DMS114 treated with DMSO at 0.1 percent for 48 hours (cell line): Measurements from ENCODE around the gene ALCAM.
"Not testable (repeated sequence)": the region's sequence is repeated elsewhere in the genome, so short reads cannot be mapped to it uniquely, and the experiment has no call there.

Experiments
- DNase-seq: peaks from one replicate; lab custom pipeline; 2025; ENCODE audit not compliant: unreplicated experiment; lab: John Stamatoyannopoulos, UW

Gene ALCAM

DNA sequence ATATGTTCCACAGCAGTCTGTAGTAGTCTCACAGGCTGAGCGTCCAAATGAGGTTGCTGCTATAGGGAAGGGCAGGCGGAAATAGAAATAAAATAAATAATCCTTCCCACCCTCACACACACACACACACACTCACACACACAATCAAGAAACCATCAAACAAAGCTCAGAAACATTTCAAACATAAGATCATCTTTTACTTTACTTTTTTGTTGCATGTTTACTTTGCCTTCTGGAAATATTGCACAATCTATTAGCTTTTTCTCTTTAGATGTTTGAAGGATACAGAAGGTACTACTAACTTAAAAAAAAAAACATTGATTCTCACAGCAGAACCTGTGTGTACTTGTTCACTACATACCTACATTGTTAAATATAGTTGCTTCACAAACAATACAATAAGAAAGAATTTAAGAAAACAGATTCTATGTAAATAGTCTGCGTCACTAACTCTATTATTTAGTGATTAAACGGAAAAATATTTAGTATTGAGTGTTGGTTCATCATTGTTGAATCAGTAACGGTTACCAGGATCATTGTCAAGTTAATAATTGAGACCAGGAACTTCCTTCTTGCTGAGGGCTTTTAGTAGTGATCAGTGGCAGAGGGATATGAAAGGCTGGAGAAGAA, 20.5 kb downstream of the ALCAM start:
- DNase-seq = no peak

DNA sequence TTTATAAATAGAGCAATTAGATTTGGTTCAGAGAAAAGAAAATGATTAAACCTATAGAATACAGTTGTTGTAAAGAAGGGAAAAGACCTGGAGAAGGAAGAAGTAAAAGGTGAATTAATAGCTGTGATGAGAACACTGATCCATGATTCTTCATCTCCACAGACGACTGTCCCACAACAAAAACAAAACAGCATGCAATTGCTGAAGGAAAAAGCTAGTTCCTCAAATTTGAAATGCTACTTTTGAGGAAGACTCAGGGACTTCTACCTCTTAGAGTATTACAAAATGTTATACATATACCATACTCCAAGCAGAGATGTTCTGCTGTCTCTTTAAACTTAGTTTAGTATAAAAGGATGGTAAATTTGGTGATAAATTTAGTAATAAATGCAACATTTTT, 21.5 kb downstream of the ALCAM start:
- no peak for DNase-seq

DNA sequence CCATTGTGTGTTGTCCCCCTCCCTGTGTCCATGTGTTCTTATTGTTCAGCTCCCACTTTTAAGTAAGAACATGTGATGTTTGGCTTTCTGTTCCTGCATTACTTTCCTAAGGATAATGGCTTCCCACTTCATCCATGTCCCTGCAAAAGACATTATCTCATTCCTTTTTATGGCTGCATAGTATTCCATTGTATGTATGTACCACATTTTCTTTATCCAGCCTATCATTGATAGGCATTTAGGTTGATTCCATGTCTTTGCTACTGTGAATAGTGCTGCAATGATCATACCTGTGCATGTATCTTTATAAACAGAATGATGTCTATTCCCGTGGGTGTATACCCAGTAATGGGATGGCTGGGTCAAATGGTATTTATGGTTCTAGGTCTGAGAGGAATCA, 23.1 kb downstream of the ALCAM start:
- not testable (repeated sequence) for DNase-seq

DNA sequence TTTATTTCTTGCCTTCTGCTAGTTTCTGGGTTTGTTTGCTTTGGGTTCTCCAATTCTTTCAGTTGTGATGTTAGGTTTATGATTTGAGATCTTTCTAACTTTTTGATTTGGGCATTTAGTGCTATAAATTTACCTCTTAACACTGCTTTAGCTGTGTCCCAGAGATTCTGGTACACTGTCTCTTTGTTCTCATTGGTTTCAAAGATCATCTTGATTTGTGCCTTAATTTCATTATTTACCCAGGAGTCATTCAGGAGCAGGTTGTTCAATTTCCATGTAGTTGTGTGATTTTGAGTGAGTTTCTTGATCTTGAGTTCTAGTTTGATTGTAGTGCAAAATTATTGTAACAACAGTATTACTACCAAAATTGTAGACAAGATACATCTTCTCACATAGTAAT, 25.9 kb downstream of the ALCAM start:
- not testable (repeated sequence) for DNase-seq

DNA sequence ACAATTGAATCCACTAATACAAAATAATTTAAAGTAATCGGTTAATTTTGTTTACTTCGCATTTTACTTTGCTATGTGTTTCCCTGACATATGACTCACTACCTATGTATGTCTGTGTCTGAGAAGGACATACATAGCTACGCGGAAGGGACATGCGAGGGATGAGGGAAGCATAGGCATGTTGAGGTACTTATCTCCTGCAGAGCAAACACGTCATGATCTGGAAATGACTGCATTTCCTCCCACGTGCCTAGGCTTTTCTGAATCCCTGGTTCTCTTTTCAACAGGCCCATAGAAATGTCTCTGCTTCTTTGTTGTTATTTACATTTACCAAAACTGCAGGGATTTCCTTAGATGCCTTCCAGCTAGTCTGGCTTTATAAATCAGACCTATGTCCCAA, 27.5 kb downstream of the ALCAM start:
- DNase-seq = no peak

DNA sequence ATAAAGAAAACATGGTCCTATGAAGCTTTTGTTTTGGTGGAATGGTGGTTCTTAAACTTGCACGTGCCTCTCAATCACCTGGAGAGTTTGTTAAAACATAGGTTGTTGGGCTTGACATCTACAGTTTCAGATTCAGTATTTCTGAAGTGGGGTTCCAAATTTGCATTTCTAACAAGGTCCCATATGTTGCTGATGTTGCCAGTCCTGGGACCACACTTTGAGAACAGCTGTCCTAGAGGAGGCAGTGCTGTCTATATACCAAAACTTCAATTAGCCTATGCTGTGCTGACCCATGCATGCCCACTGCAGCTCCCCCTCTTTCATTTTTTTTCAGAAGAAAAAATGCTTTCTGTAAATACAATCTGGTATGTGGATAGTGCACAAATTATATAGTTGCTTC, 31.3 kb downstream of the ALCAM start:
- no peak for DNase-seq

DNA sequence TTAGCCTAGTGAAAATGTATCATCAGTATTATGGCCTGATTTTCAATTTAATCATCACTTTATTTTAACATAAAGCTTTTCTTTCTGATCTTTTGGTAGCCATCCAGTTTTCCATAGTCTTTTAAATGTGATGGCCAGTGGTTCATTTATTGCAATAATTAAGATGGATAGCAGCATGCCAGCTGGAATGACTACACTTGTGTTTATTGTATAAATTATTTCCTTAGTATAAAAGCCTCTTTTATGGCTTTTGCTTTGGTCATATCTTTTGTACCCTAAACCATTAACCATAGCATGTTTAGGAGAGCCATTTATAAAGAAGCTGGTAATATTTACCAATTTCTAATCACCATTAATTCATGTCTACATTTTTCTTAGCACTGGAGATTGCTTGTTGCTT, 31.7 kb downstream of the ALCAM start:
- DNase-seq = no peak

DNA sequence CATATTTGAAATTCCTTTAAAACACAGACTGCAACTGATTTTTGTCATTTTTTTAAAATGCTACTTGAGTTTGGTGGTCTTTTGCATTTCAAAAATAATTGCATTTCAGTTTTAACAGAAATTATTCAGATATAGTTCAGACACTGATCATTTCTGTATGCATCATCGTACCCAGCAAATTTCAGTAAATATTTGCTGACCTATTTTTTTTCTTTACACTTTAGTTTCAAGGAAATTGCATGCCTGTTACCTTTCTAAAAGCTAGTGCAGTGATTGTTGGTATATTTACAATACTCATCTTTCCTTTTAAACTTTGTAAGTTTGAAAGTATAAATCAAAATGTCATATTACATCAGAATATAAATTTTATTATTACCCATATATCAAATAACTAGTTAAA, 32.4 kb downstream of the ALCAM start:
- no peak for DNase-seq

DNA sequence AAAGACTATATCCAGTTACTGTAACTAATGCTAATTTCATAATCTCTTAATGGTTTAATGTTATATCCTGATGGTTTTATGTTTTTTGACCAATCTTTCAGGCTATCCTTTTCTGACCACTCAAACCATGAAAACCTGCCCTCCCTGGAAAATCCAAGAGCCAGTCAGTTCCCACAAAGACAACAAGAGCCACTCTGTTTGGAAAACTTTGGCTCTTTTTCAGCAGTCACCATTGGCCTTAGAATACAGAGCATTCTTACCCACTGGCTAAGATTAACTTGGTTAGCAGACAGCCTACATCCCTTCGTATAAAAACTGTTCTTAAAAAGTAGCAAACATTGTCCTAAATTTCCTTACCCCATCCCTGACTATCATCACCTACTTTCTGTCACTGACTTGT, 32.9 kb downstream of the ALCAM start:
- no peak for DNase-seq

DNA sequence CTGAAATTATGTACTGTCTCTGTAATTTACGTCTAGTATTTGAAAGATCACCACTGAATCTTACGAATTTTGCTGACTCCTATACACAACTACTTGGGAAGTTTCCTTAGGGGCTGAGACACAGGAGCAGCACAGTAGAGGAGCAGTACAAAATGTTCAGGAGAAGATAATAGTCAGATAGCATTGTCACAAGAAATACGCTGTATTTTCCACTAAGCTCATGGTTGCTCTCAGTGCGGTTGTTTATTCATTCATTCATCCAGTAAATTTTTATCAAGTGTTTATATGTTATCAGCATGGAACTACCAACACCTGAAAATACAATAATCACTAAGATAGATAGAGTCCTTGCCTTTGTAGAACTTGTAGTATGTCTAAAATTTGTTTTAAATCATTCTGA, 34.5 kb downstream of the ALCAM start:
- DNase-seq = no peak

DNA sequence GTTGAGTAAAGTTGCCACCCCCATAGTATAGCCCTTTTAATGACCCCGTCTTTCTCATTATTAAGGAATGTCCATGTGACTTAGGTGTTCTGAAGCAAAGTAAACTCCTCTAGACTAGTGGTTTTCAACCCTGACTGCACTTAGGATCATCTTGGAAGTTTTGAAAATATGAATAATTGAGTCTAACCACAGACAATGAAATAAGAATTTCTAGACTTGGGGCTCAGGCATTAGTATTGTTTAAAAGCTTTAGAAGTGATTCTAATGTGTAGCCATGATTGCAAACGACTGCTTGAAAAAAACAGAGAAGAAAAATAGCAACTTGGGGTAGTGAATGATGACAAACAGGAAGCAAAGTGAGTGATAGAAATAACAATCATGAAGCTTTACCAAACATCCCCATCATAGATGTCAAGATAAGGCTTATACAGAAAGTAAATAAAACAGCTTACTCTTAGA, 35.0 kb downstream of the ALCAM start:
- no peak for DNase-seq

DNA sequence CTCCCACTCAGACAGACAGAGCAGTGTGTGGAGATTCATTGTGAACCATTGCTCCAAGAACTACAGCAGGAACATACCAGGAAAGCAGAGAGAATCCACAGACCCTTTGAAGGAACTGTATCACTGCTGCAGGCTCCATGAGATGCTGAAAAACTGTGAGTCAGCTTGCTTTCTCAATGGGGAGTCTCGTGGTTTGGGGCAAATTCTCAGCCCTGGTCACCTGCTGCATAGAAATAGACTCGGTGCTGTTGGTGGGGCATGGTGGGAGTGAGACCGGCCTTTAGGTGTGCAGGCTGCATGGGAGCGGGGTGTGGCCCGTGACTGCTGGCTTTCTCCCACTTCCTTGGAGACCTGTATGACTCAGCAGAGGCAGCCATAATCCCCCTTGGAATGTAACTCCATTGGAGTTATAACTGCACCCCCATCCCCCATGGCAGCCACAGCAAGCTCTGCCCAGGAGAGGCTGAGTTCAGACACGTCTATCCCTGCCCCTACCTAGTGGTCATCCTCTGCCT, 35.6 kb downstream of the ALCAM start:
- no peak for DNase-seq

DNA sequence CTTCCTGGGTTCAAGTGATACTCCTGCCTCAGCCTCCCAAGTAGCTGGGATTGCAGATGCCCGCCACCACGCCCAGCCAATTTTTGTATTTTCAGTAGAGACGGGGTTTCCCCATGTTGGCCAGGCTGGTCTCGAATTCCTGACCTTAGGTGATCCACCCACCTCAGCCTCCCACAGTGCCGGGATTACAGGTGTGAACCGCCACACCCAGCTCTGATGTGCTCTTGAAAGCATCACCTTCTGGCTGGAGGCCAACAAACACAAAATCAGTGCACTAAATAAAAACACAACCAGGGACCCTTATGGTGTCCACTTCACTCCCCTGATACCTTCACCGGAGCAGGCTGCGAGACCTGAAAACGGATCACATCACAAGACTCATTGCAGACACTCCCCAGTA, 36.3 kb downstream of the ALCAM start:
- not testable (repeated sequence) for DNase-seq

DNA sequence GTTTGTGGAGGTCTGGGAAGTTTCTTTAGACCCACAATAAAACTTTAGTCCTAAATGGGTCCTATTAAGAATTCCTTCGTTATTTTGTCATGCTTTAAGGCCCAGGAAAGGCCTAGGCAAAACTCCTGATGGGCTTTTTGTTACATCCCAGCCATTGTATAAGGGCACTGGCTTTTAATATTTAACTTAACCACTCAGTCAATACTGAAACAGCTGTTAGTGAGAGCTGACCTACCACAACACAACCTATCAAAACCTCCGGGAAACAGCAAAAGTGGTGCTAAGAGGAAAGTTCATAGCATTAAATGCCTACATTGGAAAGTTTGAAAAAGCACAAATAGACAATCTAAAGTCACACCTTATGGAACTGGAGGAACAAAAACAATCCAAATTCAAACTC, 39.6 kb downstream of the ALCAM start:
- DNase-seq = no peak

DNA sequence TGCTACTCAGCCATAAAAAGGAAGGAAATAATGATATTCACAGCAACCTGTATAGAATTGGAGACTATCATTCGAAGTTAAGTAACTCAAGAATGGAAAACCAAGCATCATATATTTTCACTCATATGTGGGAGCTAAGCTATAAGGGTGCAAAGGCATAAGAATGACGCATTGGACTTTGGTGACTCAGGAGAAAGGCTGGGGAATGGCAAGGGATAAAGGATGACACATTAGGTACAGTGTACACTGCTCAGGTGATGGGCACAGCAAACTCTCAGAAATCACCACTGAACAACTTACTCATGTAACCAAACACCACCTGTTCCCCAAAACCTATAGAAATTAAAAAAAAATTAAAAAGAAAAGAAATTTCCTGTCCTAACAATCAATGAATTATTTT, 42.7 kb downstream of the ALCAM start:
- DNase-seq = no peak

DNA sequence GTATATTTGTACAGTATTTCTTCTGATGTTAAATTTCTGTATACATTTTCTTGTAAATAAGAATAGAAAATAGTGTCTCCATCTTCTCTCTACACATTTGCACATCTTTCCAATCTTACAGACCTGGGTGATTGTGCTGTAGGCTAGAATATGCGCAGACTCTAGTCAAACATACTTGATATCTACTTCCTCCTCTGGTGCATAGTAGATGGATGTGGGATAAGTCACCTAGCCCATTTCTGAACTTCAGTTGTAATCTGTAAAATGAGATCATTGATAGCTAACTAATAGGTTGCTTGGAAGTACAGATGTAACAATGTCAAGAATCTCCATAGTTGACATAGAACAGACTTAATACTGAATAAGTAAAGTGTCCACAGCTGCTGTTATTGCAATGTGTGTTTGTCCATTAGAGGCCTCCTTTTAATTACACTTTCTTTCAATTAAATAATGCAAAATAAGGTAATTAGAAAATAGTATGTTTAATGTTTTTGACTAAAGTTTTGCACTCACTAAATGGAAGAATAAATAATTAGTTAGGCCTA, 46.7 kb downstream of the ALCAM start:
- DNase-seq = no peak

DNA sequence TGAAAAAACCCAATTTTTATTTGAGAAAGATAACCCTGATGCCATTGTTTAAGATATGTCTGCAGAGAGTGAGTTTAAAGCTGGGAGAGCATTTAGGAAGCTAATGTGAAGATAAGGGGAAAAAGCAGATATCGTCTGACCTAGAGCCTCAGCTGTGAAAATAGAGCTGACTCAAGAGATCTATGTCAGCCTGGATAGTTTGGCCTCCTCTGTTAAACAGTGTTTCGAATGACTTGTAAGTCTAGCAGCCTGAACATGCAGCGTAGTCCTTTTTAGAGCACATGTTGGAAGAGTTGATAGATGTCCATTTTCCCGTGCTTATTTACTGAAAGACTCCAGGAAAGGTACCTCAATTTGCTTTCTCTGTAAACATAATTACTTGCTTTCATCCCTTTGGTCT, 48.1 kb downstream of the ALCAM start:
- no peak for DNase-seq

DNA sequence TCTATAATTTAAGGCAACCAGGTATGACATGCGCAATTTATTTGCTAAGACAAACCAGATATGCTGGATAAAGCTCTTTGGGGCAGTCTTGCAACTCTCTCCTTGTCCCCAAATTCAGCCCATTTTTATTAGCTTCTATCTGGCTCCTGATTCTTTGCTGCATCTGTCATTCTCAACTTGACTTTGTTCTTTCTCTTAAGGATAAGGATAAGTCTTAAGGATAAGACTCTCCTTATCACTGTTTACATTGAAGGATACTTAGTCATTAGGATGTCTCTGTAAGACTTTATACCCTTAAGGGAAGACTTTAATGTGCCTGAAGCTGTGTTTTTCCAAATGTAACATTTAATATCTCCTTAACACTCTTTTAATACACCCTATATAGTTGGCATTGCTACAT, 49.2 kb downstream of the ALCAM start:
- DNase-seq = no peak

DNA sequence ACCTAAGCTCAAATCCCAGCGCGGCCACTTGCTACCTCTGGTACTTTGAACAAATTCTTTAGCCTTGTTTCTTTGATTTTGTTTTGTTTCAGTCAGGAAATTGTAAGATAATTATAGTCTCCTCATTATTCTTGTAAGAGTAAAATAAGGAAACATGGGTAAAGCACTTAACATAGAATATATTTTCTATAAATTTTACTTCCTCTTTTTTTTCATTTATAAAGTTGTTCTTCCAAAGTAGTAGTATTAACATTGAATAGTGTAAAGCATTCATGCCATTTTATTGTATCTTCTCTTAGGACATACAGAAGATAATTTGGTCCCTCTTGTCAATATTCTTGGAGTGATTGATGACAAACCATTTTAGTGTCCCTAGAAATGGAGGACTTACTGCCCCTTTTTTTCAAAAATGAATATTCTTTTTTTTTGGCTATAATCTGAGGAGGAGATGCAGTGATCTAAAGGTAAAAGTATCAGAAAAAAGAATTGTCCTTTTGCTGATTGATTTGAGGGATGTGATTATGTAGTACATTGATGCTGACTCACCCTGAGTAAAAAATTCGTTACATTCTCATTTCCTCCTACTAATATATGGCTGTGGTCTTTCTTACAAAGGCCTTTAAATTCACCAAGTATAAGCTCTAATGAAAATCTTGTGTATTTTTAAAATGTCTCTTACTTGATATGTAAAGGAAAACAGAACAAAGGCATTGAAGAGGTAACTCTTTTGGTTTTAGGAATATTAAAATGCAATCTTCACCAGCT, 51.0 kb downstream of the ALCAM start:
- DNase-seq = no peak

DNA sequence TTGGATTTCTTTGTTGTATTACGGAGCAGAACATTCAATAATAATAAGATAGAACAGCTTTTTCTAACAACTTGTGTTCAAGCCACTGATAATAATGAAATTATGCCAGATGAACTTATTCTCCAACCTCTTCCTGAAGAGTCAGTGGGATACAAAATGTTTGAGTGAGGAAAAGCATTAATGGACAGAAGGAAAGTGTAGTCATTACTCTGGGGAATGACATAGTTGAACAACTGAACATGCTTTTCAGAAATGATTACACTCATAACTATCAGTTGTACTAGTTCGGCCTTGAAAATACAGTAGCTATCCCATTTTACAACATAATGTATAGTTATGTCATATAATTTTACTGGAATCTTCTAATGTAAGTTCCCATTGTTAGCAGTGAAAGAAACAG, 55.9 kb downstream of the ALCAM start:
- DNase-seq = no peak

DNA sequence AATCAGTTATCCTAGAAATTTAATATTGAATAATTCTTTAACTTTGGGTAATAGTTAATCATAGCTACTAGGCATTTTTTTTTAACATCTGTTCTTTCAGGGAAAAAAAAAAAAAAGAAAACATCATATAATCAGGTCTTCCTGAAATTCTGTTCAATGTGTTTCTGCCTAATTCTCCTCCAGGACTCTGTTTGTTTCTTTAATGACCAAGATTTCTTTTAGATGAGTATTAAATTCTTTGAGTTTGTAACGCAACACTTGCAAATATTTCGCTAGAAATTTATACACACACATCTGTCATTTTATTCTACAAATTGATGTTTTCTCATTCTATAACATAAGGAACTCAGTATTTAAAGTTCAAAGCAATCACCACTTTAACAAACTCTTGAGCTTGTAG, 56.7 kb downstream of the ALCAM start:
- no peak for DNase-seq

DNA sequence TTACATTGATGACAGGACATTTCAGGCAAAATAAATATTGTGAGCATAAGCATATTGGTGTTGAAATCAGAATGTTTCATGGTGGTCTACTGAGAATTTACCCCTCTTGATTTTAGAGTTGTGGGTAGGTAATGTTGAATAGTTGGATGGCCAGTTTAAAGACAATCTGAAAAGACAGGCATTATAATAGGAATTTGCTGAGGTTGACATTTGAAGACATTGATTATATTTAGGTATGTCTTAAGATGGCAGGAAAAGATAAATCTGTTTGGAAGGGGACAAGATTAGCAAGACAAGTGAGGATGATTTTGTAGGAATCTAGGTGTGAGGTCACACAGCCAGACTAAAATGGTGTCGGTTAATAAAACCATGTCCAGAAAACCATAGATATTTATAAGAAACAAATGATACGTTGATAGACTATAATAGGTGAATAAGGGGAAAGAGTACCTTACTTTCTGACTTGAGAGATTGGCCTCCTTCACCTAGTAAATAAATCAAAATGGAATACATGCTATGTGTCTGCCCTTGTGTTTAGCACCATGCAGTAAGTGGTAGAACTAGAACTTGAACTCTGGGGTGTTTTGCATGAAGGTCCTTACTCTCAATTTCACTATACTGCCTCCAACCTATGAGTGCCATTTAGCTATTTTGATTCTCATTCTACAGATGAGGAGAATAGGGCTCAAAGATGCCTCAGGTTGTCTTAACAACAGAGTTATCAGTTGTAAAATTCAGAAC, 57.9 kb downstream of the ALCAM start:
- DNase-seq = no peak
